Tibial nerve (tissue), 3 donors: ENCODE measurements around the gene MTRF1L.

ENCODE experiments used
- CTCF ChIP-seq, 5 experiments: fragments of 200-600 bp in 3 of 5; fragments of 450-650 bp in 2 of 5; sonication (generic) in 3 of 5; IDR thresholded peaks; one replicate each; pipeline ENCODE4 v1.5.1; 2016 to 2019; ENCODE audit warnings: antibody characterized with exemption in 5 of 5, mild to moderate bottlenecking in 3 of 5, moderate library complexity in 2 of 5
- POLR2A ChIP-seq, 2 donors: fragments of 450-650 bp; IDR thresholded peaks; one replicate each; pipeline ENCODE4 v1.6.1; 2017; ENCODE audit warnings: antibody characterized with exemption in 2 of 2, mild to moderate bottlenecking in 2 of 2, moderate library complexity in 2 of 2

GRCh38 chr6:153024709-153025017, 22.2 kb upstream of the MTRF1L start:
- TF ChIP-seq POLR2A (IDR thresholded peaks at IDR 0.05) (no peak), CTCF (IDR thresholded peaks at IDR 0.05) (no peak)
